Measurements from ENCODE around the gene PLN. TPM values are rescaled to one million over a fixed set of nuclear protein-coding genes. Genes with fewer than 3 reads are reported as not detected.

Gene PLN
- total RNA-seq, 1 experiment from 2014 or later: not detected

- in situ Hi-C loops (cut with HindIII; ENCODE audit: low pct_unique_long_range_greater_than_20kb, low sequenced_read_pairs): no loop called here
- DNase-seq (ENCODE audit: low read depth): no peak
These were observed 17.2 kb upstream of the PLN start for GRCh38 chr6:118530942-118531341.

GRCh38 chr6:118535176-118535844, 12.8 kb upstream of the PLN start:
- DNase-seq (ENCODE audit: low read depth): no peak
- in situ Hi-C loops (cut with HindIII; ENCODE audit: low pct_unique_long_range_greater_than_20kb, low sequenced_read_pairs): no loop called here

- in situ Hi-C loops (cut with HindIII; ENCODE audit: low pct_unique_long_range_greater_than_20kb, low sequenced_read_pairs): no loop called here
- DNase-seq (ENCODE audit: low read depth): no peak
These were observed 11.6 kb upstream of the PLN start for GRCh38 chr6:118536478-118536877.

GRCh38 chr6:118537574-118537973, 10.5 kb upstream of the PLN start:
- no peak for DNase-seq (ENCODE audit: low read depth)
- in situ Hi-C loops (cut with HindIII; ENCODE audit: low pct_unique_long_range_greater_than_20kb, low sequenced_read_pairs): no loop called here

- DNase-seq (ENCODE audit: low read depth): no peak
- in situ Hi-C loops (cut with HindIII; ENCODE audit: low pct_unique_long_range_greater_than_20kb, low sequenced_read_pairs): no loop called here
These were observed 5.7 kb upstream of the PLN start for GRCh38 chr6:118542184-118542952.

GRCh38 chr6:118544105-118544504, 4.0 kb upstream of the PLN start:
- no peak for DNase-seq (ENCODE audit: low read depth)
- in situ Hi-C loops (cut with HindIII; ENCODE audit: low pct_unique_long_range_greater_than_20kb, low sequenced_read_pairs): no loop called here

GRCh38 chr6:118546164-118546879, 1.8 kb upstream of the PLN start:
- in situ Hi-C loops (cut with HindIII; ENCODE audit: low pct_unique_long_range_greater_than_20kb, low sequenced_read_pairs): no loop called here
- no peak for DNase-seq (ENCODE audit: low read depth)

GRCh38 chr6:118546880-118547218, 1.2 kb upstream of the PLN start:
- no peak for DNase-seq (ENCODE audit: low read depth)
- in situ Hi-C loops (cut with HindIII; ENCODE audit: low pct_unique_long_range_greater_than_20kb, low sequenced_read_pairs): no loop called here

GRCh38 chr6:118548613-118549012, 517 bp downstream of the PLN start:
- no peak for DNase-seq (ENCODE audit: low read depth)
- in situ Hi-C loops (cut with HindIII; ENCODE audit: low pct_unique_long_range_greater_than_20kb, low sequenced_read_pairs): no loop called here

- DNase-seq (ENCODE audit: low read depth): peak; percentile 18
- in situ Hi-C loops (cut with HindIII; ENCODE audit: low pct_unique_long_range_greater_than_20kb, low sequenced_read_pairs): no loop called here
These were observed 3.3 kb downstream of the PLN start for GRCh38 chr6:118551063-118552053.

GRCh38 chr6:118553132-118553531, 5.0 kb downstream of the PLN start:
- in situ Hi-C loops (cut with HindIII; ENCODE audit: low pct_unique_long_range_greater_than_20kb, low sequenced_read_pairs): no loop called here
- DNase-seq (ENCODE audit: low read depth): no peak

GRCh38 chr6:118554698-118555097, 6.6 kb downstream of the PLN start:
- in situ Hi-C loops (cut with HindIII; ENCODE audit: low pct_unique_long_range_greater_than_20kb, low sequenced_read_pairs): no loop called here
- no peak for DNase-seq (ENCODE audit: low read depth)

GRCh38 chr6:118558464-118559217, 10.5 kb downstream of the PLN start:
- DNase-seq (ENCODE audit: low read depth): no peak
- in situ Hi-C loops (cut with HindIII; ENCODE audit: low pct_unique_long_range_greater_than_20kb, low sequenced_read_pairs): no loop called here

GRCh38 chr6:118559659-118560058, 11.6 kb downstream of the PLN start:
- in situ Hi-C loops (cut with HindIII; ENCODE audit: low pct_unique_long_range_greater_than_20kb, low sequenced_read_pairs): no loop called here
- DNase-seq (ENCODE audit: low read depth): no peak

GRCh38 chr6:118562248-118562647, 14.2 kb downstream of the PLN start:
- in situ Hi-C loops (cut with HindIII; ENCODE audit: low pct_unique_long_range_greater_than_20kb, low sequenced_read_pairs): no loop called here
- no peak for DNase-seq (ENCODE audit: low read depth)

GRCh38 chr6:118562959-118563358, 14.9 kb downstream of the PLN start:
- DNase-seq (ENCODE audit: low read depth): no peak
- in situ Hi-C loops (cut with HindIII; ENCODE audit: low pct_unique_long_range_greater_than_20kb, low sequenced_read_pairs): no loop called here

- no peak for DNase-seq (ENCODE audit: low read depth)
- in situ Hi-C loops (cut with HindIII; ENCODE audit: low pct_unique_long_range_greater_than_20kb, low sequenced_read_pairs): no loop called here
These were observed 17.3 kb downstream of the PLN start for GRCh38 chr6:118565311-118565960.

Measured in Caki2 (cell line).